Vagina (tissue), 2 donors: ENCODE results near the gene PPARGC1A. TPM values are rescaled to one million over a fixed set of nuclear protein-coding genes. Genes with fewer than 3 reads are reported as not detected.

Experiments
- DNase-seq, 2 donors: peaks; one replicate each; pipeline ENCODE4 v3.0.0-alpha.2; 2017; ENCODE audit errors: extremely low spot score in 2 of 2
- H3K27ac ChIP-seq: fragments of 200-600 bp; sonication (generic); one replicate; pipeline ENCODE4 v1.5.1; 2019
- H3K27me3 ChIP-seq: fragments of 200-600 bp; sonication (generic); one replicate; pipeline ENCODE4 v1.5.1; 2019
- H3K36me3 ChIP-seq, 2 donors: fragments of 200-600 bp; sonication (generic); one replicate each; pipeline ENCODE4 v1.5.1; 2017 to 2019
- H3K4me1 ChIP-seq: fragments of 200-600 bp; sonication (generic); one replicate; pipeline ENCODE4 v1.5.1; 2019
- H3K4me3 ChIP-seq, 2 donors: fragments of 200-600 bp; sonication (generic); 1 replicate in 1 of 2; 2 replicates in 1 of 2; pipeline ENCODE4 v1.5.1; 2016 to 2019
- H3K9me3 ChIP-seq: fragments of 200-600 bp; sonication (generic); one replicate; pipeline ENCODE4 v1.5.1; 2019
- POLR2A ChIP-seq, 2 donors: fragments of 450-650 bp; IDR thresholded peaks; one replicate each; pipeline ENCODE4 v1.6.1; 2017; ENCODE audit warnings: antibody characterized with exemption in 2 of 2, mild to moderate bottlenecking in 2 of 2, moderate library complexity in 2 of 2
- POLR2AphosphoS5 ChIP-seq, 2 donors: sonication (generic); formaldehyde crosslinking; IDR thresholded peaks; one replicate each; pipeline ENCODE4 v1.9.0; 2017; ENCODE audit warnings: antibody characterized with exemption in 2 of 2, mild to moderate bottlenecking in 2 of 2, low read depth in 1 of 2; ENCODE audit not compliant: insufficient read depth in 1 of 2
- intact Hi-C: fragments of 100-400 bp; cut with DNase I; formaldehyde crosslinking; loops from one replicate; pipeline ENCODE4 v1.15.1; 2023
- total RNA-seq: library from RNA; depleted of rRNA; stranded (reverse); fragments of >200 nt; gene quantifications from one replicate; pipeline ENCODE4 v1.2.3, GENCODE V29; 2016
- TF ChIP-seq, protein P1 (sequence below), 3 experiments: fragments of 450-650 bp in 2 of 3; fragments of 200-600 bp in 1 of 3; sonication (generic) in 1 of 3; IDR thresholded peaks; one replicate each; pipeline ENCODE4 v1.5.1; 2017 to 2019; ENCODE audit warnings: antibody characterized with exemption in 3 of 3, mild to moderate bottlenecking in 2 of 3, moderate library complexity in 2 of 3

Gene PPARGC1A
- total RNA-seq, 1 donor from 2014 or later = 1.2 TPM

DNA sequence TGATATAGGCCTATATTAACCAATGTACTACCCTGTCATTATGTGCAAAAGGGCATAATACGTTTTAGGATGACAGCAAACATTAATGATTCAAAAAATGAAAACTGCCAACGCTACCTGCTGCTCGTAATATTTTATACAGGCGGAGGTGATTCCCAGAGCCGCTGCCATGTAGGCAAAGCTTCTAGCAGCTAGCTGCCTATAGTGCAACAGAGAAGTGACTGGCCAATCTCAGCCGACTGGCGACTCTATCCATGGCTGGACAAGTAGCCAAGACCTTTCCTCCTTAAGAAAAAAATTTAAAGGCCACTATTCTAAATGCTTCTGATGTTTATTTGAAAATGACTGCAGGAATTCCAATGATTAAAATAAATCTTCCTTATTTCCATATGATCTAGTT is 1.9 kb downstream of the PPARGC1A start:
- H3K9me3 ChIP-seq = no peaks in the 10 kb centered on the region
- DNase-seq = no peak
- peak overlapping the region; percentile 51 for H3K27ac ChIP-seq
- peak overlapping the region; percentile 38 to 49 for H3K4me3 ChIP-seq
- no peaks in the 10 kb centered on the region for H3K36me3 ChIP-seq
- intact Hi-C loops = no loop called here
- H3K4me1 ChIP-seq = peaks cover 32% of the 10 kb centered on the region
- H3K27me3 ChIP-seq = no peaks in the 10 kb centered on the region
- TF ChIP-seq POLR2AphosphoS5 (IDR thresholded peaks at IDR 0.05; ENCODE audit: insufficient read depth in 1 of 2, low read depth in 1 of 2) = no peak
- TF ChIP-seq POLR2A (IDR thresholded peaks at IDR 0.05) = no peak
- TF ChIP-seq, protein P1, sequence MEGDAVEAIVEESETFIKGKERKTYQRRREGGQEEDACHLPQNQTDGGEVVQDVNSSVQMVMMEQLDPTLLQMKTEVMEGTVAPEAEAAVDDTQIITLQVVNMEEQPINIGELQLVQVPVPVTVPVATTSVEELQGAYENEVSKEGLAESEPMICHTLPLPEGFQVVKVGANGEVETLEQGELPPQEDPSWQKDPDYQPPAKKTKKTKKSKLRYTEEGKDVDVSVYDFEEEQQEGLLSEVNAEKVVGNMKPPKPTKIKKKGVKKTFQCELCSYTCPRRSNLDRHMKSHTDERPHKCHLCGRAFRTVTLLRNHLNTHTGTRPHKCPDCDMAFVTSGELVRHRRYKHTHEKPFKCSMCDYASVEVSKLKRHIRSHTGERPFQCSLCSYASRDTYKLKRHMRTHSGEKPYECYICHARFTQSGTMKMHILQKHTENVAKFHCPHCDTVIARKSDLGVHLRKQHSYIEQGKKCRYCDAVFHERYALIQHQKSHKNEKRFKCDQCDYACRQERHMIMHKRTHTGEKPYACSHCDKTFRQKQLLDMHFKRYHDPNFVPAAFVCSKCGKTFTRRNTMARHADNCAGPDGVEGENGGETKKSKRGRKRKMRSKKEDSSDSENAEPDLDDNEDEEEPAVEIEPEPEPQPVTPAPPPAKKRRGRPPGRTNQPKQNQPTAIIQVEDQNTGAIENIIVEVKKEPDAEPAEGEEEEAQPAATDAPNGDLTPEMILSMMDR (IDR thresholded peaks at IDR 0.05) = no peak

DNA sequence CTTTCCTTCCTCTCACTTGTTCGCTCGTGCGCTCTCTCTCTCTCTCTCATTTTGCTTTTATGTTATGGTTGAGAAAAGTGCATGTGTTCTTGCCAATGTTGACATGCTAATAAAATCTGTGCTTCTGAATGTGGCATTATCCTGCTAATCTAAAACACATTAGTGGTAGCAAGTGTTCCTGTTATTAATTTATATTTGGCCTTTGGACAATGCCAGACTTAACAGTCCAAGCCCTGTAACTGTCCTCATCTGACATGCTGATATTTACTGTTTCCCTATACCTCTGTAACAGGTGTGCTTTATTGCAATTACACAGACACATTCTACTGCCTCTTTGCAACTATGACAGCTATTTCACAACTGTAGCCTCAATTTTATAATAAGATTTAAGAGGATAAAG is 2.7 kb downstream of the PPARGC1A start:
- peaks cover 32% of the 10 kb centered on the region for H3K4me1 ChIP-seq
- H3K36me3 ChIP-seq = no peaks in the 10 kb centered on the region
- no peak overlapping the region for H3K4me3 ChIP-seq
- no peak for DNase-seq
- no peaks in the 10 kb centered on the region for H3K9me3 ChIP-seq
- no peak overlapping the region for H3K27ac ChIP-seq
- TF ChIP-seq POLR2A (IDR thresholded peaks at IDR 0.05) (no peak), POLR2AphosphoS5 (IDR thresholded peaks at IDR 0.05; ENCODE audit: insufficient read depth in 1 of 2, low read depth in 1 of 2) (no peak)
- TF ChIP-seq, protein P1 (IDR thresholded peaks at IDR 0.05) = no peak
- no peaks in the 10 kb centered on the region for H3K27me3 ChIP-seq
- intact Hi-C loops = no loop called here

DNA sequence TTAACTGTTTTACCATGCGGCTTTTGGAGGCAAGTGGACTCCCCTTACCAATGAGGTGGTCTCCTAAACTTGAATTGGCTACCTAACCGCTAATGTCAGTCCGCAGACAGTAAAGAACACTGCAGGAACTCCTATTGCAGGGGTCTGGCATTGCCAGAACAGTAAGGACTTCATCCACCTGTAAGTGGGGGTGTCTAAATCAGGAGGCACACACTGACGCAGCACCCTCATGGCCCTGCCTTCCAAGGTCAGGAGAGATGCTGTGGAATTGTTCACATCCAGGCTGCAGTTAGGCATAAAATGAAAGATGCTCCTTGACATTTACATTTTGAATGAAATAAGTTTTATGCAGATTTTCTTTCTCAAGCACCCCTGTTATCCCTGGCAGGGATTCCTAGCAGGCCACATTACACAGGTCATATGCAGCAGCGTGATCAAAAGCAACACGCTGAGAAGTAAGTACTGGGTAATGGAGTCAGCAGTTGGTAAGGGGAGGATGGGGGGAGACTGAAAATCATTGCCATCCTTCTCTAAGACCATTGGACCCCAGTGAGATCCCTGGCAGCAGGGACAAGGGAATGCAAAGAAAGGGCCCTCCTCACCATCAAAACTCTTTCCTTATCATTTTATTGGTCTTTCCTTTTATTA is 3.8 kb downstream of the PPARGC1A start:
- H3K36me3 ChIP-seq = no peaks in the 10 kb centered on the region
- H3K4me1 ChIP-seq = peaks cover 32% of the 10 kb centered on the region
- no peak for DNase-seq
- H3K4me3 ChIP-seq = no peak overlapping the region
- intact Hi-C loops = no loop called here
- no peak overlapping the region for H3K27ac ChIP-seq
- no peak for TF ChIP-seq POLR2AphosphoS5 (IDR thresholded peaks at IDR 0.05; ENCODE audit: insufficient read depth in 1 of 2, low read depth in 1 of 2)
- TF ChIP-seq POLR2A (IDR thresholded peaks at IDR 0.05) = no peak
- TF ChIP-seq, protein P1 (IDR thresholded peaks at IDR 0.05) = no peak
- no peaks in the 10 kb centered on the region for H3K9me3 ChIP-seq
- H3K27me3 ChIP-seq = no peaks in the 10 kb centered on the region

DNA sequence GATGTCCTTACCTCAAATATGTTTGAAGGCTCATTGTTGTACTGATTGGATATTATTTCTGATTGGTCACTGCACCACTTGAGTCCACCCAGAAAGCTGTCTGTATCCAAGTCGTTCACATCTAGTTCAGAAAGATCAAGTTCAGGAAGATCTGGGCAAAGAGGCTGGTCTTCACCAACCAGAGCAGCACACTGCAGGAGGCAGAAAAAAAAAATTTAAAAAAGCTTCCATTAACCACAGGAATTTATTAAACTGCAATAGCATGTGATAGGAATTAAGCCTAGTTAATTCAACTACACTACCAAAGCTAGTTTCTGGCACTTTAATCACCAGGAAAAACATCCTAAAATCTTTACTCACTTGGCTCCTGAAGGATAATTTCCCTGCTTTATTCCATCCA is 5.1 kb downstream of the PPARGC1A start:
- H3K4me1 ChIP-seq = peaks cover 32% of the 10 kb centered on the region
- no peak for DNase-seq
- TF ChIP-seq POLR2A (IDR thresholded peaks at IDR 0.05) (no peak), POLR2AphosphoS5 (IDR thresholded peaks at IDR 0.05; ENCODE audit: insufficient read depth in 1 of 2, low read depth in 1 of 2) (no peak)
- TF ChIP-seq, protein P1 (IDR thresholded peaks at IDR 0.05) = no peak
- H3K27ac ChIP-seq = no peak overlapping the region
- no peaks in the 10 kb centered on the region for H3K9me3 ChIP-seq
- intact Hi-C loops = no loop called here
- H3K36me3 ChIP-seq = no peaks in the 10 kb centered on the region
- H3K4me3 ChIP-seq = no peak overlapping the region
- H3K27me3 ChIP-seq = no peaks in the 10 kb centered on the region

DNA sequence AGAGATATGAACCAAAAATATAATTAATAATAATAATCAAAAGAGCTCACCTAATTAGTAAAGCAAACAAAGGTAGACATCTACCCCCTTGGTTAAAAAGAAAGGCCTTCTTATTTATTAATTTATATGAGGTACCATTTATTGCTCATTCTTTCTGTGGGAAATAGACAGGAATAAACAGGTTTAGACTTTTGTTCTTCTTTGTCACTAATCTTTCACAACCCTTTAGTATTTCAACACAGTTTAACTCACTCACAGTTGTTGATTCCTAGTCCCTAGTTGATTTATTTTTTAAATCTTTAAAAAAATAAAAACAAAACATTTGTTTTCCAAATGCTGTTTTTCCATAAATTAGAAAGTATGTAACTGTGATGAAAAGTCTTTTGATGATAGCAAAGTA is 5.6 kb downstream of the PPARGC1A start:
- peaks cover 32% of the 10 kb centered on the region for H3K4me1 ChIP-seq
- H3K36me3 ChIP-seq = no peaks in the 10 kb centered on the region
- no peak overlapping the region for H3K4me3 ChIP-seq
- TF ChIP-seq POLR2A (IDR thresholded peaks at IDR 0.05) (no peak), POLR2AphosphoS5 (IDR thresholded peaks at IDR 0.05; ENCODE audit: insufficient read depth in 1 of 2, low read depth in 1 of 2) (no peak)
- TF ChIP-seq, protein P1 (IDR thresholded peaks at IDR 0.05) = no peak
- no peaks in the 10 kb centered on the region for H3K9me3 ChIP-seq
- no peak overlapping the region for H3K27ac ChIP-seq
- no peak for DNase-seq
- no peaks in the 10 kb centered on the region for H3K27me3 ChIP-seq
- intact Hi-C loops = no loop called here
